ENCODE data around the gene NKD1.

GRCh38 chr16:50576403-50577113 lies 28.4 kb downstream of the NKD1 start:
- no peak for TF ChIP-seq CTCF (conservative IDR thresholded peaks at IDR 0.05; ENCODE audit: low read length)
- TF ChIP-seq EZH2phosphoT487 (IDR thresholded peaks at IDR 0.05; ENCODE audit: borderline replicate concordance): no peak

Data from Loucy (cell line).